IPS DF 6.9 (cell line): Measurements from ENCODE around the gene SLC43A2.

ENCODE experiments used
- DNase-seq: peaks from one replicate; pipeline ENCODE4 v3.0.0-alpha.2; 2013; ENCODE audit warnings: low read depth, low spot score
- H3K27ac ChIP-seq: one replicate; pipeline ENCODE4 v1.5.1; 2013; ENCODE audit warnings: low read length, control low read depth
- H3K27me3 ChIP-seq: 2 replicates; pipeline ENCODE4 v1.6.1; 2013; ENCODE audit warnings: mild to moderate bottlenecking, low read length; ENCODE audit not compliant: control insufficient read depth, insufficient read depth
- H3K36me3 ChIP-seq: 2 replicates; pipeline ENCODE4 v1.6.1; 2013; ENCODE audit warnings: low read length; ENCODE audit not compliant: control insufficient read depth, insufficient read depth
- H3K4me1 ChIP-seq: 2 replicates; pipeline ENCODE4 v1.6.1; 2013; ENCODE audit warnings: low read length; ENCODE audit not compliant: control insufficient read depth, insufficient read depth
- H3K4me3 ChIP-seq: 2 replicates; pipeline ENCODE4 v1.5.1; 2013; ENCODE audit warnings: mild to moderate bottlenecking, low read length
- H3K9me3 ChIP-seq: 2 replicates; pipeline ENCODE4 v1.6.1; 2013; ENCODE audit warnings: low read length, inconsistent platforms; ENCODE audit not compliant: control insufficient read depth, insufficient read depth
- WGBS: extraction: QIAGEN DNeasy Blood & Tissue Kit; methylation state at CpG from one replicate; pipeline ENCODE4 v1.1.7; 2013; ENCODE audit warnings: mixed read lengths, missing lambda C conversion rate; ENCODE audit not compliant: insufficient read length, insufficient coverage; 5-methylcytosine and 5-hydroxymethylcytosine counted together

Gene SLC43A2

DNA sequence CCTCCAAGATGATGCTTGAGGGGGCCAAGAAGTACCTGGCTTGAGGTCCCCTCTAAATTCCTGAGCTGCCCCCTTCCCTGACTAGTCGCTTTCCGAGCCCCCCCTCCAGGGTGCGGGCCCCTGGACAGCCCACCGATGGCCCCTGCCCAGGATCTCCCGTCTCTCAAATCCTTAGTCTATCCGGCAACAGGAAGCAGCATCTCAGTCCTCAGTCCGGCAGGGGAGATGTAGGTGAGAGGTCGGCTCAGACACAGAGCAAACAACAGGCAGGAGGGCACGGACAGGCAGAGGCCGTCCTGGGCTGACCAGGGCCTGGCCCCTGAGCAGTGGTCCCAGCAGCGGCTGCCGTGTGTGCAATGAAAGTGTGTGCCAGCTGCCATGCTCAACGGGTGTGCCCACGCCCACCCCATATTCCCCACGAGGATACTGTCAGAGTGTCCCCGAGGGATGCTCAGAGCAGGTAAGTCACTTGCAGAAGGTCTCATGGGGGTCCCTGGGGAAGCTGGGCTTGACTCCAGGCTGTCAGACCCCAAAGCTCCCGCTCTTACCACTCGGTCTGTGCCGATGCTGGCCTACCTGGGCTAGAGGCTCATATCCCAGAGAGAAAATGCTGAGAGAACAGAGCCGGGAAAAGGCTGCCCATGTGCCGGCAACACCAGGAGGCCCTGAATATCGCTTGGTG, 7.2 kb downstream of the SLC43A2 start:
- H3K4me1 ChIP-seq, result 0 out of 2 replicates have a peak, but pooled peaks cover 1% of the 10 kb centered on the region
- DNase-seq, result no peak
- H3K27me3 ChIP-seq, result no peaks in the 10 kb centered on the region
- no peaks in the 10 kb centered on the region for H3K36me3 ChIP-seq
- no peak overlapping the region for H3K27ac ChIP-seq
- no peaks in the 10 kb centered on the region for H3K9me3 ChIP-seq
- WGBS, result no CpG with 5 or more reads among the region's 22 CpGs
- no peak overlapping the region for H3K4me3 ChIP-seq

DNA sequence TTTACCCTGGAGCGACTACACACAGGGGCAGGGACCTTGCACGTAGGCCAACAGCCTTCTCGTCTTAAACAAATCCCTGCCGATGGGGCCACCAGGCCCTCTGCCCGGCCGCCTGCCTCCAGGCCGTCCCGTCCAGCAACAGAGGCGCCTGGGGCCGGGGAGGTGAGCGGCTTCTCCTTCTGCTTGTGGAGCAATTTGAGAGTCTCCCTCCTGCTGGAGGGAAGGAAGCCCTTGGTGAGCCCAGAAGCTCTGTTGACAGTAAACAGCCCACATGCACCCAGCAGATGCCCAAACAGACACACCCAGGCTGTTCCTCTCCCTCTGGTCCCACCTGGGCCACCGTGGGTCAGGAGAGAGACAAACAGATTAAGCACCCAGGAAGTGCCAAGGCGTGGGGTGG, 8.1 kb downstream of the SLC43A2 start:
- no peak overlapping the region for H3K4me3 ChIP-seq
- no peaks in the 10 kb centered on the region for H3K9me3 ChIP-seq
- H3K27me3 ChIP-seq, result no peaks in the 10 kb centered on the region
- no peaks in the 10 kb centered on the region for H3K36me3 ChIP-seq
- 0 out of 2 replicates have a peak, but pooled peaks cover 1% of the 10 kb centered on the region for H3K4me1 ChIP-seq
- WGBS, result no CpG with 5 or more reads among the region's 13 CpGs
- no peak for DNase-seq
- no peak overlapping the region for H3K27ac ChIP-seq

DNA sequence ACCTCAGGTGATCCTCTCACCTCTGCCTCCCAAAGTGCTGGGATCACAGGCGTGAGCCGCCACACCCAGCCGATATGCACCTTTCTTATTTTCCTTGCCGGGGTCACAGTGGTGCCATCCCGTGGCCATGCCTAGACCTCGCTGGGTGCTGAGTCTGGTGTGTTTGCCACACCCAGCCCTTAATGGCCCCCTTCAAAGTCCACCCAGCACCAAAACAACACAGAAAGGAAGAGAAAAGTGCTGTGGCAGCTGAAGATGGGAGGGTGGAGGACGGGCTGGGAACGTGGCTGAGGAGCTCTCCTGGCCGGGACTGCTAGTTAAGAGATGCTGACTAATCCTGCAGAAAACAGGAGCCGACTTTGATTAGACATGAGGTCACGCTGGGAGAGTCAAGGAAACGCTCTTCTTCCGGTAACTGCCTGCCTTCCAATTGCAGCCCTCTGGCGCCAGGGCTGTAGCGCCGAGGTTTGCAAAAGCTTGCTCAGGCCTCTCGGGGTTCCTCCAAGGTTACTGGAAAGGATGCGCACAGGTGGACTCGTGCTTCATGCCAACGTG, 10.9 kb downstream of the SLC43A2 start:
- no CpG with 5 or more reads among the region's 20 CpGs for whole genome bisulfite sequencing
- Histone ChIP-seq H3K4me3 (no peak overlapping the region), H3K36me3 (no peaks in the 10 kb centered on the region), H3K4me1 (0 out of 2 replicates have a peak, but pooled peaks cover 1% of the 10 kb centered on the region), H3K9me3 (no peaks in the 10 kb centered on the region), H3K27me3 (no peaks in the 10 kb centered on the region), H3K27ac (no peak overlapping the region)
- no peak for DNase-seq

DNA sequence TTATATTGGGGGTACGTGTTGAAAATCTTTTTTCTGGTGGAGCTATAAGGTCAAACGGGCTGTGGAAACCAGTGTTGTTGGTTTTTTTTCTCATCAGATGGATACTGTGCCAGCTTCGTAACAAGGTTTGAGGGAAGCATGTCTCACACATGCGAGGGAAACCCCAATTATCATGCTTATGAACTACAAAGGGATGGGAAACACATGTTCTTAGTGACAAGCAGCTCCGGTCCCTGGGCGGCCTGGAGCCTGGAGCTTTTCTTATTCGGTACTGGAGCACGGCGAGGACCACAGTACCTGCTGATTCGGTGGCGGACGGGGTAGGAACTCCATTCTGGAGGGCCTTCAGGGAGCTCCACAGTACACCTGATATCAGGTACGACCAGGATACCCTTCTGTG, 12.5 kb downstream of the SLC43A2 start:
- no CpG with 5 or more reads among the region's 13 CpGs for WGBS
- no peak overlapping the region for H3K4me3 ChIP-seq

DNA sequence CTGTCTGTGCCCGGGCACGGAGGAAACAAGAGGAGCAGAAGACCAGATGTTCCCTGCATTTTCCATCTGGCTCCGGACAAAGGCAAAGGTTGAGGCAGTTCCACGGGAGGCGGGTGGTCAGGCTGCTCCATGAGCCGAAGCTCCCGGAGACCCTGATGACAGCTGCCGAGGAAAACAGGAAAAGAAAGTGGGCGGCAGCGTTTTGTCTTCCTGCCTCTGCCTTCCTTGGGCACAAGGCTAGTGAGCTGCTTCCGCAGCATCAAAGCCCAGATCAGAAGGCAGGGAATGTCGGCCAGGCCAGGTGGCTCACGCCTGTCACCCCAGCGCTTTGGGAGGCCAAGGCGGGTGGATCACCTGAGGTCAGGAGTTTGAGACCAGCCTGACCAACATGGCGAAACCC, 16.2 kb downstream of the SLC43A2 start:
- no peaks in the 10 kb centered on the region for H3K36me3 ChIP-seq
- DNase-seq, result no peak
- no CpG with 5 or more reads among the region's 16 CpGs for WGBS
- no peaks in the 10 kb centered on the region for H3K4me1 ChIP-seq
- H3K9me3 ChIP-seq, result no peaks in the 10 kb centered on the region
- no peak overlapping the region for H3K4me3 ChIP-seq
- no peak overlapping the region for H3K27ac ChIP-seq
- H3K27me3 ChIP-seq, result no peaks in the 10 kb centered on the region

More for the DNA sequence above, 12.5 kb downstream of the SLC43A2 start:
- DNase-seq, result no peak
- no peaks in the 10 kb centered on the region for H3K4me1 ChIP-seq
- H3K36me3 ChIP-seq, result no peaks in the 10 kb centered on the region
- no peaks in the 10 kb centered on the region for H3K9me3 ChIP-seq
- no peak overlapping the region for H3K27ac ChIP-seq
- no peaks in the 10 kb centered on the region for H3K27me3 ChIP-seq

DNA sequence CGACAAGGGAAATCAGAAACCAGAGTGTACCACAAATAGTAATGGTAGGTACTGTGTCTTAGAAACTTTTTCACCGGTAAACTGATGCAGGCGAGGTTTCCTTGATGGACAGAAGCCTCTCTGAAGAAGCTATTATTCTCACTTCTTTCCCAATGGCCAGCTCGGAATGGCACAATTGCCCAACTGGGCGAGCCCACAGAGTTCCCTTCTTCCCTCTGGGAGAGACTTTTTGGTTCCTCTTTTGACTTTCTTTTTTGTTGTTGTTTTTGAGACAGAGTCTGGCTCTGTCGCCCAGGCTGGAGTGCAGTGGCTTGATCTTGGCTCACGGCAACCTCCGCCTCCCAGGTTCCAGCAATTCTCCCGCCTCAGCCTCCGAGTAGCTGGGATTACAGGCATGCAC, 16.9 kb downstream of the SLC43A2 start:
- no CpG with 5 or more reads among the region's 10 CpGs for WGBS
- Histone ChIP-seq H3K36me3 (no peaks in the 10 kb centered on the region), H3K27me3 (no peaks in the 10 kb centered on the region), H3K9me3 (no peaks in the 10 kb centered on the region), H3K4me3 (no peak overlapping the region), H3K27ac (no peak overlapping the region), H3K4me1 (no peaks in the 10 kb centered on the region)
- no peak for DNase-seq

DNA sequence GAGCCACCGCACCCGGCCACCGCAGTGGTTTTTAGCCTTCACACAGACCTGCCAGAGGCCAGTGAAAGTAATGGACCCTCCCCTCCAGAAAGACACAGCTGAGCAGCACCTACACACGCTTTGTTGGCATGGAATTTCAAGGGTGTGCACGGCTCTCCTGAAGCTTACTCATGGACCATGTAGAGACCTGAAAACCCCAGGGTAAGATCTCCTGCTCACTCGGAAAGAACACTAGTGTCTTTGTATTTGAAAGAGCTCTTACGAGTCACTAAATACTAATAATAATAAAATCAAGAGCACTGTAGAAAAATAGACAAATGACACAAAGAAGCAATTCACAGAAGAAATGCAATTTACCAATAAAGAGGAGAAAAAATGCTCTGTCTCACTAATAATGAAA, 20.0 kb downstream of the SLC43A2 start:
- WGBS, result no CpG with 5 or more reads among the region's 7 CpGs
- Histone ChIP-seq H3K27ac (no peak overlapping the region), H3K4me1 (peaks cover 7% of the 10 kb centered on the region), H3K4me3 (no peak overlapping the region), H3K9me3 (no peaks in the 10 kb centered on the region), H3K36me3 (no peaks in the 10 kb centered on the region), H3K27me3 (no peaks in the 10 kb centered on the region)
- DNase-seq, result no peak

DNA sequence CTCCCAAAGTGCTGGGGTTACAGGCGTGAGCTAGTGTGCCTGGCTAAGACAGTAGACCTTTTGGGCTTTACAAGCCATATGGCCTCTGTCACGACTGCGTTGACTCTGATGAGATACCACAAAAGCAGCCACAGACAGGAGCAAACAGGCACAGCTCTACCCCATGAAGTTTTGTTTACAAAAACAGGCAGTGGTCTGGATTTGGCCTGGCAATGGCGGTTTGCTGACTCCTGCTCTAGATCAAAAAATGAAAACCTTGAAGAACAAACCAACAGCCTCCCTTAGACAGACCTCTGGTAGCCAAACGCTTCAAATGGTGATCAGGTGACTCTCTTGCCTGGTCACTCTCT, 20.7 kb downstream of the SLC43A2 start:
- Histone ChIP-seq H3K36me3 (no peaks in the 10 kb centered on the region), H3K4me3 (no peak overlapping the region), H3K9me3 (no peaks in the 10 kb centered on the region), H3K27me3 (no peaks in the 10 kb centered on the region), H3K27ac (no peak overlapping the region), H3K4me1 (peaks cover 7% of the 10 kb centered on the region)
- WGBS, result no CpG with 5 or more reads among the region's 5 CpGs
- no peak for DNase-seq

DNA sequence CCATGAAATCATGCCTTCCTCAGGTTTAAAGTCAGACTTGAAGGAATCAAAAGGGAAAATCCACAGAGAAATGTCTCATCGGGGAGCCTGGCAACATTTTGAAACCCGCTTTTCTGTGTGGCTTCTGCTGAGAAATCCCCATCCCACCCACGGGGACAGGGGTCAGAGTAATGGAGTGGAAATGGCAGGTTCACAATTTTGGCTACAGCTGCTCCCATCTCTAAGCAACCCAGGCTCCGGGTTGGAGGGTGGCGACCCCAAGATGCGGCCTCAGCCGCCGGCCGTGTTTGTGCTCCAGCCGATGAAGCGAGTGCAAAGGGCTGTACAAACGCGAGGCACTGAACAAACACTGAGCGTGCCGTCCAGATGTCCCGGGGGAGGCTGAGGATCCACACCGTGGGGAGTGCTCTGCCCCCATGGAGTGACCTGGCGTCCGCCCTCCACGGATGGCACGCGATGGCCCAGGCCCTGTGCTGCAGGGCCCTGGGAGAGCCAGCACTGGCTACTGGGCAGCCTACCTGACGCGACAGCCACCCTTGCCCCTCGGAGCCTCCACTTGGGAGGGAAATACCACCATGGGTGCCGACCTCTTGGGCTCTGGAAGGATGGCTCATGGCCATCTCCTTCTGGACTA, 22.2 kb downstream of the SLC43A2 start:
- H3K36me3 ChIP-seq, result no peaks in the 10 kb centered on the region
- peaks cover 7% of the 10 kb centered on the region for H3K4me1 ChIP-seq
- H3K27me3 ChIP-seq, result no peaks in the 10 kb centered on the region
- no peak overlapping the region for H3K4me3 ChIP-seq
- no peaks in the 10 kb centered on the region for H3K9me3 ChIP-seq
- no peak overlapping the region for H3K27ac ChIP-seq
- no CpG with 5 or more reads among the region's 26 CpGs for WGBS
- DNase-seq, result no peak

DNA sequence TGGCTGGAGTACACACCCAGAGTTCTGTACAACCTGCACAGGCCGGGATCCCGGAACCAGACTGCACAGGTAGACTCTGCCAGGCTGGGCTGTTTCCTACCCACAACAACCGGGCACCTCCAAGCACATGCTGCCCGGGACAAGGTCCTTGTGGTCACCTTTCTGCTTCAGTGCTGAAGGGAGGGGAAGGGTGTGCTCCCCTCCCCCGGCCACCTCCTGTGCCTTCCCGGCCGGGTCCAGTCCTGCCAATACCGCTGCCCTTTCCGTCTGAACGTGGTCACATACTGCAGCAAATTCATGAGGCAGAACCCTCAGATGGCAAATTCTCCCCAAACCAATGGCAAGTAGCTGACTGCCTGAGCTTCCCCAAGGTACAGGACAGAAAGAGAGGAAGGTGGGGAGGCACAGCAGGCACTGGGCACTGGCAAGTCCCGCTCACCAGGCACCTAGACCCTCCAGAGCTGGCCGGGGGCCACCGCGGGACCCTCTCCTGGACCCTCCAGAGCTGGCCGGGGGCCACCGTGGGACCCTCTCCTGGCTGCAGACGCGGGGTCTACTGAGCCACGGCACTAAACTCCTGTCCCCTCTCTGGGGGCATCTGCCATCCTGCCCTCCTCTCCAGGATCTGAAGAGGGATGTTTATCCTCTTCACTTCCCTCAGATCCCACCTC, 22.8 kb downstream of the SLC43A2 start:
- no CpG with 5 or more reads among the region's 19 CpGs for WGBS
- no peaks in the 10 kb centered on the region for H3K27me3 ChIP-seq
- H3K36me3 ChIP-seq, result no peaks in the 10 kb centered on the region
- no peak overlapping the region for H3K4me3 ChIP-seq
- H3K4me1 ChIP-seq, result peaks cover 7% of the 10 kb centered on the region
- no peak for DNase-seq
- H3K27ac ChIP-seq, result no peak overlapping the region
- H3K9me3 ChIP-seq, result no peaks in the 10 kb centered on the region
